Measurements from ENCODE around the gene MS4A6E.
"Not testable (repeated sequence)": the region's sequence is repeated elsewhere in the genome, so short reads cannot be mapped to it uniquely, and the experiment has no call there.

The MS4A6E gene

GRCh38 chr11:60338053-60338452, 11.0 kb downstream of the MS4A6E start:
- DNase-seq: peak; percentile 19

GRCh38 chr11:60339356-60339755, 12.3 kb downstream of the MS4A6E start:
- DNase-seq: no peak

DNA sequence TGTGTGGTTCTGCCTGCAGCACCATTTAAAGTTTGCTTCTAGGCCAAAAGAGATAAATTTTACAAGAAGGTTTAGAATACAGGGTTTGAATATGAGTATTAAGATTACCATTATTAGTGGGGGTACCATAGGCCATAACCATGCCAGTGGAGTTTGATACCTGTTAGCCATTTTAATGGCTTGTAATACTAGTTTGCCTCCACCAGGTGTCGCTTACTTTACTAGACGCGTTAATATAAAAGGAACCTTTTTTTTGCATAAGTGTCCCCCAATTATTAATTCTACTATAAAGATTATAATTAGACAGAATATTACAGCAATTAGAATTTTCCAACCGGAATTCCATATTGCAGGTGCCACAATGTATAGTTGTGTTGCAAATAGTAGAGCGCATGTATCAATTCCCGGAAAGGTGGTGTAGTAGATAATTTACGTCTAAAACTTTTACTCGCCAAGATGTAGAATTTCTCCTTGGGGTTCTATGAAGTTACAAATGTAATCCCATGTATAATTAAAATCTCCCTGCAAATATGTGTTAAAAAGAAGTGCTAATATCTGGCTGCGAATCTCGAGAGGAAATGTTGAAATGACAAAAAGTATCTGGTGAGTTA, 16.1 kb downstream of the MS4A6E start:
- peak; percentile 39 for DNase-seq

GRCh38 chr11:60344146-60344545, 17.1 kb downstream of the MS4A6E start:
- DNase-seq: no peak

- peak; percentile 45 for DNase-seq
Measured at GRCh38 chr11:60345489-60345888, 18.4 kb downstream of the MS4A6E start.

GRCh38 chr11:60347084-60347797, 20.2 kb downstream of the MS4A6E start:
- DNase-seq: no peak

DNA sequence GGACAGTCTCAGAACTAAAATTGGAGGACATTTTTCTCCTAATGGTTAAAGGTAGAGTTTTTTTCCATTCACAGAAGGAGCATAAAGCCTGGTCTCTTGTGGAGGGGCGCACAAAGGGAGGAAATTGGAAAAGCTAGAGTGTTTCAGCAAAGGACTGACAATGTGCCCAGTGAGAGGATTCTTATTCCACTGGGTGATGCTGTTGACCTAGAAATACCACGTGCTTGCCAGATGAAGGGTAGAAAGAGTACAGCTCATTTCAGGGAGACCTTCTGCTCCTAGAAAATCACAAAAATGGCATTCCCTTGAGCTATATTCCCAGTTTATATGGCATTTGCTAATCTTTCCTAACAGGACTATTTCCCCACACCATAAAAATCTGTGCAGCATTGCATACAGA, 21.1 kb downstream of the MS4A6E start:
- no peak for DNase-seq

GRCh38 chr11:60349990-60350389, 22.9 kb downstream of the MS4A6E start:
- no peak for DNase-seq

GRCh38 chr11:60357771-60358170, 30.7 kb downstream of the MS4A6E start:
- no peak for DNase-seq

DNA sequence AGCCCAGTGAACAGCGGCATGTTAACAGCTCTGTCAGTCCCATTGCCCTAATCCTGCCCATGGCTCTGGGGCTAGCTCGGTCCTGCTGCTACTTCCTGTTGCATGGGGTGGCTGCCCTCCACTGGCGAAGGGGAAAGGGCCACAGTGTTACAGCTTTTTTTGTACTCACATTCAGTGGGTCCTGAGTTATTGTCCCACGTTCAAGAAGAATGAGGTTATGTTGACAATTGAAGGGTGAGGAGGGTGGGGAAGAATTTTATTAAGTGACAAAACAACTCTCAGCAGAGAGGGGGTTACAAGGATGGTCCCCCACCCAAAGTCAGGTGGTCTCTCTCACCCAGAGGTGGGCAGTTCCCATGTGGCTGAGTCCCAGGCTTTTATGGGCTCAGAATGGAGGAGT, 33.6 kb downstream of the MS4A6E start:
- no peak for DNase-seq

GRCh38 chr11:60362241-60362640, 35.2 kb downstream of the MS4A6E start:
- no peak for DNase-seq

- DNase-seq: peak; percentile 72
Measured at GRCh38 chr11:60363542-60364470, 36.8 kb downstream of the MS4A6E start.

GRCh38 chr11:60366262-60366904, 39.3 kb downstream of the MS4A6E start:
- not testable (repeated sequence) for DNase-seq

DNA sequence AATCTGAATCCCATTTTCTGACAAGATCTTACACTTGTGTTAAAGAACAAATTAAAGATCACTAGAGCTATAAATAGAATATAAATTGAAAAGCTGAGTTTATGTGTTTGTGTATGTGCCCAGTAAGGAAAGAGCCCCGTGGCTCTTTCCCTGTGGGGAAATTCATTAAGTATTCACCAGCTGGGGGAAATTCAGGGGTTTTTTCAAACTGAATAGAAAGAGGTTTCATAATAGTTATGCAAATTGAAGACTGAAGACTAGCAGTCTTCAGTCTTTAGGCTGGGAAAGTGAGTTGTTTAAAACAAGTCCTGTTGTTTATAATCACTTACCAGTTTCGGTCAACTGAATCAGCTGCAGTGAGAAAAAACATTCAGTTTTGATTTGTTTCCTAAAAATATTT, 40.0 kb downstream of the MS4A6E start:
- peak; percentile 45 for DNase-seq

DNA sequence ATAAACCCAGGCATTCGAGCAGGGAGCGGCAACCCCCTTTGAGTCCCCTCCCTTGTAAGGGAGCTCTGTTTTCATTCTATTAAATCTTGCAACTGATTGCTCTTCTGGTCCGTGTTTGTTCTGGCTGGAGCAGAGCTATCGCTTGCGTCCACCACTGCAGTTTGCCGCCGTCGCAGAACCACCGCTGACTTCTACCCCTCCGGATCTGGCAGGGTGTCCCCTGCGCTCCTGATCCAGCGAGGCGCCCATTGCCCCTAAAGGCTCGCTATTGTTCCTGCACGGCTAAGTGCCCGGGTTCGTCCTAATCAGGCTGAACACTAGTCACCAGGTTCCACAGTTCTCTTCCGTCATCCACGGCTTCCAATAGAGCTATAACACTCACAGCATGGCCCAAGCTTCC, 40.8 kb downstream of the MS4A6E start:
- no peak for DNase-seq

DNA sequence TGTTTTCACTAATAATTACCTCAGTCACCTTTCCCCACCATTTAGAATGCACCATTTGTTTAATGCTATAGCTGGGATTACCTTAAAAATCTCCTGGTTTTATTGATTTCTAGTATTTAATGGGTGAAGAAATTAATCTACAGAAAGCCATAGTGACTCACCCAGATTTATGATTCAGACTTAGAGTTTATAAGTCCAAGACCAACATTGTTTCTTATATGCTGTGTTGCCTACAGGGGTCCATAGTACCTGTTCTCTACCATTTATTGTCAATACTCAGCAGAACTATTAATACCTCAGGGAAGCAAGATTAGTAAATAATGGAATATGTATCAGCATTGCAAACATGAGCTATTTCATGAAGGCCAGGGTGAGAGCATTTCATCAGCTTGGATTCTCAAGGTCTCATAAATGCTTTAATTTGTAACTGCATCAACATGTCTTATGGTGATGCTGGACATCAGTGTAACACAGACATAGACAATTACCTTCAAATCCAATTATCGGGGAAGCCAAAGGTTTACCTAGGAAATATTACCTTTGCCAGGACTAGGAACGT, 43.3 kb downstream of the MS4A6E start:
- no peak for DNase-seq

DNA sequence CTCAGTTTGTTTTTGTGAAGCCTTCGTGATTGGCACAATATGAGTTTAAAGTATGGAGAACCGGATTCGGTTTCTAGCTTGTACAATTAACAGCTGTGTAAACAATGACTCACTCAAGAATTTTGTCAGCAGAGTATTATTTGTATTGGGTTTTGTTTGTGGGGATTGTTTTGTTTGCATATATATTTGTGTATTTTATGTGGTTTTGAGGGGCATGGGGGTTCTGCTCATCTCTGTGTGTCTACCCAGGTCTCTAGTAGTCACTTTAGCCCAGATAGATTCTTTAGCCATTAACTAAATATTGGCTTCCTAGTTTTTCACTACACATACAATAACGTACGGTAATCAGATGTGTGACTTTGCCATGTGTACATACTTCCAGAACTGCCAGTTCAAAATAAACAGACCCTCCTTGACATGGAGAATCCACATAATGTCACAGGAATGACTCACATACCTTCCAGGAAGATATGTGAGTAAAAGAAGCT, 43.8 kb downstream of the MS4A6E start:
- no peak for DNase-seq

DNA sequence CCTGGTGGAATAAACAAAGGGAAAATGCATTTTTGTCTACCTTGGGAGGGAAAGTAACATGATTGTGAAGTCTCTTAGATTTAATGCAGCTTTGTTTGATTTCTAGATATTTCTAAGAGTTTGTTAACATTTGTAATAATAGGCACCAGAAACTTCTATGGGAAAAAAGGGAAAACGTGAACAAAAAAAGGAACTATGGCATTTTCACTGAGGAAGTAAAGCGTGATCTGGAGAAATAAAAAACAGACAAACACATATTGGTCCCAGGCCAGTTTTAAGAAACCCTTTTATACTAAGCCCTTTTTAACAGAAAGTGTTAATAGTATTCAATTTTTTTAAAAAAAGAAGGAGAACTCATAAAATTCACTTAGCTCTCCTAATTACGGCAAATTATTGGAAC, 44.3 kb downstream of the MS4A6E start:
- no peak for DNase-seq

- no peak for DNase-seq
Measured at GRCh38 chr11:60371854-60372253, 44.8 kb downstream of the MS4A6E start.

- no peak for DNase-seq
Measured at GRCh38 chr11:60372767-60373166, 45.7 kb downstream of the MS4A6E start.

GRCh38 chr11:60375316-60375715, 48.3 kb downstream of the MS4A6E start:
- DNase-seq: no peak

DNA sequence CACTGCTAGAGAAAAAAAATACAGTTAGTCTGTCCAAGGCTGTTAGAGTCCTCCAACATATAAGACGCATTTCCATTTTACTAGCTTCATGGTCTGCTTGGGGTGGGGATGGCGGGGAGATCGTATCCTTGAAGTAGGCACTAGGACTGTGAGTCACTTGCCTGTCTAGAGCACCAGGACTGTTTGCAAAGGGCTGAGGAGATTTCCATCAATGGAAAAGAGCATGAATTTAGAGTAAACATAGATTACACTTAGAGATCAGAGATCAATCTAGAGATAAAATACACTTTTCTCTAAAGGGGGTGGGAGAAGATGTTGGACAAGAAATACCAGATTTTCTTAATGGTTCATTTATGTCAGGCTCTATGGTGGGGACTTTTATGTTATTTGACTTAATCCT, 49.5 kb downstream of the MS4A6E start:
- DNase-seq: no peak

Measured in activated CD4-positive, alpha-beta T cell treated with anti-CD3 and anti-CD28 coated beads, Interleukin-2, Interleukin-6, amounts not matched to agents 100 ng/mL and 50 ng/mL, durations not matched to agents 16 hours and 8 hours (primary cell).